Progenitor cell of endocrine pancreas (in vitro differentiated cells): Measurements from ENCODE around the gene SOX5. TPM values are rescaled to one million over a fixed set of nuclear protein-coding genes. Genes with fewer than 3 reads are reported as not detected.

Experiments used
- DNase-seq: peaks from one replicate; pipeline ENCODE4 v3.0.0; 2021; ENCODE audit warnings: low spot score; ENCODE audit not compliant: unreplicated experiment
- H3K27ac Mint-ChIP-seq: 2 replicates; pipeline ENCODE4 v1.8.0; 2021; ENCODE audit warnings: mild to moderate bottlenecking, moderate library complexity, mixed read lengths
- H3K27me3 Mint-ChIP-seq: 2 replicates; pipeline ENCODE4 v1.8.0; 2021; ENCODE audit warnings: mixed read lengths
- H3K36me3 Mint-ChIP-seq: 2 replicates; pipeline ENCODE4 v1.8.0; 2022; ENCODE audit warnings: mixed read lengths; ENCODE audit not compliant: insufficient read depth
- H3K4me1 Mint-ChIP-seq: 2 replicates; pipeline ENCODE4 v1.8.0; 2021; ENCODE audit warnings: low read depth, mixed read lengths
- H3K4me3 Mint-ChIP-seq: 2 replicates; pipeline ENCODE4 v1.8.0; 2021; ENCODE audit warnings: low read depth, mild to moderate bottlenecking, moderate library complexity, mixed read lengths
- H3K9me3 Mint-ChIP-seq: 2 replicates; pipeline ENCODE4 v1.8.0; 2021; ENCODE audit warnings: low read depth, mixed read lengths
- total RNA-seq: library from RNA; stranded (reverse); gene quantifications from 2 replicates; pipeline ENCODE4 v1.2.1, GENCODE V29; 2021
- TF ChIP-seq, protein P1 (sequence below): fragments of 200-600 bp; sonication (generic); IDR thresholded peaks from one replicate; pipeline ENCODE4 v1.5.0; 2021; ENCODE audit warnings: antibody characterized with exemption, mild to moderate bottlenecking; ENCODE audit not compliant: unreplicated experiment

SOX5 gene
- total RNA-seq, 1 donor from 2014 or later, result 56.9 TPM

DNA sequence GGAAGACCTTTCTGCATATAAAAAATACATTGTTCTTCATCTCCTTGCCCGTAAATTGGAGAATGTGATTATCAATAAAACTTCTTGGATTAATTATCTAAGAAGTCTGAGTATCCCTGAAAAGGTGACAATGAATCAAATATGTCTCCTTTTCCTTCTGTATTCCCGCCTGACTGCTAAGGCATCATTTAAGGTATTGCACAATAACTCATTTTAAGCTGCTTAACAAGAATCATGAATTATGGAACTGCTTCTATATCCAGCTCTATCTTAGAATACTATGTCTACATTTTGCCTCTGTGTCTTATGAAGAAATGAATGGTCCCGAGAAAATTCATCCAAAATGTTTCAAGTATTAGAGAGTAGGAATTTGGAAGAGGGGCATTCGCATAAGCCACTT lies 294.4 kb downstream of the SOX5 start:
- Mint-ChIP-seq H3K36me3 (peaks cover 8% of the 10 kb centered on the region), H3K27ac (no peak overlapping the region), H3K4me1 (peaks cover 2% of the 10 kb centered on the region), H3K27me3 (no peaks in the 10 kb centered on the region), H3K9me3 (peaks cover 7% of the 10 kb centered on the region), H3K4me3 (no peak overlapping the region)
- no peak for DNase-seq
- TF ChIP-seq, protein P1, sequence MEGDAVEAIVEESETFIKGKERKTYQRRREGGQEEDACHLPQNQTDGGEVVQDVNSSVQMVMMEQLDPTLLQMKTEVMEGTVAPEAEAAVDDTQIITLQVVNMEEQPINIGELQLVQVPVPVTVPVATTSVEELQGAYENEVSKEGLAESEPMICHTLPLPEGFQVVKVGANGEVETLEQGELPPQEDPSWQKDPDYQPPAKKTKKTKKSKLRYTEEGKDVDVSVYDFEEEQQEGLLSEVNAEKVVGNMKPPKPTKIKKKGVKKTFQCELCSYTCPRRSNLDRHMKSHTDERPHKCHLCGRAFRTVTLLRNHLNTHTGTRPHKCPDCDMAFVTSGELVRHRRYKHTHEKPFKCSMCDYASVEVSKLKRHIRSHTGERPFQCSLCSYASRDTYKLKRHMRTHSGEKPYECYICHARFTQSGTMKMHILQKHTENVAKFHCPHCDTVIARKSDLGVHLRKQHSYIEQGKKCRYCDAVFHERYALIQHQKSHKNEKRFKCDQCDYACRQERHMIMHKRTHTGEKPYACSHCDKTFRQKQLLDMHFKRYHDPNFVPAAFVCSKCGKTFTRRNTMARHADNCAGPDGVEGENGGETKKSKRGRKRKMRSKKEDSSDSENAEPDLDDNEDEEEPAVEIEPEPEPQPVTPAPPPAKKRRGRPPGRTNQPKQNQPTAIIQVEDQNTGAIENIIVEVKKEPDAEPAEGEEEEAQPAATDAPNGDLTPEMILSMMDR, result no peak

DNA sequence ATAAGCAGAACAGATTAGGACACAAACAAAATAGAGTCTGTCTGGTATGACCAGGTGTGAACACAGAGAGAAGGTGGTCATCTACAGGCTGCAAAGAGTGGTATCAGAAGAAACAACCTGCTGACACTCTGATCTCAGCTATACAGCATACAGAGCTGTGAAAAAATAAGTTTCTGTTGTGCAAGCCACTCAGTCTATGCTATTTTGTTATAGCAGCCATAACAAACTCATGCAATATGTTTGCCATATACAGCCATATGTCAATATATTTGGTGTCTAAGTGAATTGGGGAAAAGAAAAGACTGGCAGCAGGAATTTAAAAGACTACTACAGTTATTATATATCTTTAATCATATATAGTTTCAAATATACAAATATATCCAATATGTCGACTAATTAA lies 300.9 kb downstream of the SOX5 start:
- Mint-ChIP-seq H3K27ac (no peak overlapping the region), H3K4me3 (no peak overlapping the region), H3K27me3 (no peaks in the 10 kb centered on the region), H3K36me3 (peaks cover 16% of the 10 kb centered on the region), H3K9me3 (peaks cover 15% of the 10 kb centered on the region), H3K4me1 (no peaks in the 10 kb centered on the region)
- TF ChIP-seq, protein P1, result no peak
- DNase-seq, result no peak

DNA sequence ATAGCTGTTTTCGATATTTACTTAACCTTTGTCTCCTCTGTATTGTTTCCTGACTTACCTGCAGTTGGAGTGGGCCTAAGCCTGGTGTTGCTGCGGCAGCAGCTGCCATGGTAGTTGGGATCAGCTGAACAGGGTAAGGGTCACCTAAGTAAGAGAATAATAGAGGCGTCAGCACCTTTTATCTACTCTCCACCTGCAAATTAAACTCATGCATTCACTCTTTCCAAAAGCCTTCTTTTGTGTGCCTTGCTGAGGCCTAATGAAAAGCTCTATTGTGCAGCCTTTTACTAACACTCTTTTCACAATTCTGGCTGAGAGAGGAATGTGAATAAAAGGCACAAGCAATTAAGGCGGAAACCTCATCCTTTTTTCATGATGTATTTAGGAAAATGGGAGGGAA lies 308.7 kb downstream of the SOX5 start:
- H3K27ac Mint-ChIP-seq, result peak overlapping the region; percentile 96

DNA sequence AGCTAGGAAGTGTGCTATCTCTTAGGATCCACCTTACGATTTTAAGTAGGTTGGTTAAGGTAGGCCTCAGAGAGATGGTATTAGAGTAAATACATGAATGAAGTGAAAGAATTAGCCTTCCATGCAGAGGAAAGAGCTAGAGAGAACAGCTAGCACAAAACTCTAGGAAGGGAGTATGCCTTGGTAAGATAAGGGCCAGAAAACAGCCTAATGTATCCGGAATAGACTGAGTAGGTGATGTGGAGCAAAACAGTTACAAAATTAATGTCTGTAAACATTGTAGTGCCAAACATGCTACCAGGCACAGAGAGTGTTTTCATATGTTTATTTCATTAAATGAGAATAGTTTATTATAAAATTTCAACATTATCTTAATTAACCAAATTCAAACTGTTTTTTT lies 315.1 kb downstream of the SOX5 start:
- peaks cover 5% of the 10 kb centered on the region for H3K4me1 Mint-ChIP-seq
- TF ChIP-seq, protein P1, result no peak
- H3K36me3 Mint-ChIP-seq, result peaks cover 18% of the 10 kb centered on the region
- DNase-seq, result no peak
- no peak overlapping the region for H3K27ac Mint-ChIP-seq
- H3K9me3 Mint-ChIP-seq, result peaks cover 6% of the 10 kb centered on the region
- H3K27me3 Mint-ChIP-seq, result no peaks in the 10 kb centered on the region
- no peak overlapping the region for H3K4me3 Mint-ChIP-seq

More for the DNA sequence above, 308.7 kb downstream of the SOX5 start:
- peaks cover 15% of the 10 kb centered on the region for H3K9me3 Mint-ChIP-seq
- no peaks in the 10 kb centered on the region for H3K27me3 Mint-ChIP-seq
- H3K4me1 Mint-ChIP-seq, result peaks cover 20% of the 10 kb centered on the region
- TF ChIP-seq, protein P1, result no peak
- no peak overlapping the region for H3K4me3 Mint-ChIP-seq
- no peak for DNase-seq
- peaks cover 30% of the 10 kb centered on the region for H3K36me3 Mint-ChIP-seq

DNA sequence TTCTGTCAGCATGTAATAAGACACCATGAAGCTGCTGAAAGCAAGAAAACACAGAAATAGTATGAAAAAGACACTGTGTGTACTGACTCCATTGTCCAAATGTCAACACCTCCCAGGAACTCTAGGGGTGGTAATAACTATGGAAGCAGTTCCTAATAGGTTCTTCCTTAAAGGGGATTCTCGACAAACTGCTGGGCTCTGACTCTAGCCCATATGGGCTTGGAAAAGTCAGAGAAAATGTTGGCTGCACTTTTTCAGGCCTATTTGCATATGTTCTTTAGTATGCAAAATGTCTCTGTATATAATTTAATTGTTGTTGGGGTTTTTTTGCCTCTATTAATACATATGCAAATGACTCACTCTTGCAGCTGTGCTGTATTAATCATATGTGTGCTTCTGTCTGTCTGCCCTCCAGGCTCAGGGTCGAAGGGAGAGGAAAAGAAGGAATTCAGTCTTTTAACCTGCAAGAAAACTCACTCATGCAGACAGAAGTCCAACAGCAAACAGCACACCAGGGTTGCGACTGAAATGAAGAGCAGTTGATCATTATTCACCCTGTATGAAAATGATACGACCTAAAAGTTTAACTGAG lies 317.6 kb downstream of the SOX5 start:
- H3K4me3 Mint-ChIP-seq, result no peak overlapping the region
- H3K9me3 Mint-ChIP-seq, result peaks cover 3% of the 10 kb centered on the region
- H3K4me1 Mint-ChIP-seq, result peaks cover 7% of the 10 kb centered on the region
- no peak overlapping the region for H3K27ac Mint-ChIP-seq
- DNase-seq, result no peak
- TF ChIP-seq, protein P1, result no peak
- peaks cover 2% of the 10 kb centered on the region for H3K36me3 Mint-ChIP-seq
- H3K27me3 Mint-ChIP-seq, result no peaks in the 10 kb centered on the region
